ENCODE results near the gene AP1M1.

DNA sequence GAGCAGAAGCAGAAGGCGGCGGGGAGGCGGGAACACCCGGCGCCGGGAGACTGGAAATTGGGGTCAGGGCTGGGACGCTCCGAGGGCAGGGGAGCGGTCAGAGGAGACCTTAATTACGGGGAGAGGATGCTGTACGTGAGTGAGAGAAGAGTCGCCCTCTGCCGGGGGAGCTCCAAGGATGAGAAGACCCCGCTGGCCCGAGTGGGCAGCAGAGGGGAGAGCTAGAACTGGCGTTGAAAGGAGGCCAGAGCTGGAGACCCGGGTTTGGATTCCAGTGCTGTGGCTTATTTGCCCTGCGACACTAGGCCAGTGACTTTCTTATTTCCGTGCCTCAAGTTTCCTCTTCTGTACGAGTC lies 12.0 kb upstream of the AP1M1 start:
- no peak for TF ChIP-seq POLR2A (IDR thresholded peaks at IDR 0.05)
- TF ChIP-seq, protein P1, sequence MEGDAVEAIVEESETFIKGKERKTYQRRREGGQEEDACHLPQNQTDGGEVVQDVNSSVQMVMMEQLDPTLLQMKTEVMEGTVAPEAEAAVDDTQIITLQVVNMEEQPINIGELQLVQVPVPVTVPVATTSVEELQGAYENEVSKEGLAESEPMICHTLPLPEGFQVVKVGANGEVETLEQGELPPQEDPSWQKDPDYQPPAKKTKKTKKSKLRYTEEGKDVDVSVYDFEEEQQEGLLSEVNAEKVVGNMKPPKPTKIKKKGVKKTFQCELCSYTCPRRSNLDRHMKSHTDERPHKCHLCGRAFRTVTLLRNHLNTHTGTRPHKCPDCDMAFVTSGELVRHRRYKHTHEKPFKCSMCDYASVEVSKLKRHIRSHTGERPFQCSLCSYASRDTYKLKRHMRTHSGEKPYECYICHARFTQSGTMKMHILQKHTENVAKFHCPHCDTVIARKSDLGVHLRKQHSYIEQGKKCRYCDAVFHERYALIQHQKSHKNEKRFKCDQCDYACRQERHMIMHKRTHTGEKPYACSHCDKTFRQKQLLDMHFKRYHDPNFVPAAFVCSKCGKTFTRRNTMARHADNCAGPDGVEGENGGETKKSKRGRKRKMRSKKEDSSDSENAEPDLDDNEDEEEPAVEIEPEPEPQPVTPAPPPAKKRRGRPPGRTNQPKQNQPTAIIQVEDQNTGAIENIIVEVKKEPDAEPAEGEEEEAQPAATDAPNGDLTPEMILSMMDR (IDR thresholded peaks at IDR 0.05): peak in 8 of 12 donors; percentile 22 to 49 (median 42)

Measured in heart left ventricle (tissue), 13 donors.